Right lobe of liver (tissue), 4 donors: Measurements from ENCODE around the gene DSCAML1.

Experiments used
- POLR2A ChIP-seq: fragments of 450-650 bp; IDR thresholded peaks from one replicate; pipeline ENCODE4 v1.6.1; 2017; ENCODE audit warnings: antibody characterized with exemption, mild to moderate bottlenecking
- TF ChIP-seq, protein P1 (sequence below), 4 donors: fragments of 200-600 bp in 3 of 4; fragments of 450-650 bp in 1 of 4; IDR thresholded peaks; one replicate each; pipeline versions ENCODE4 v1.5.1 to v1.8.0; 2016 to 2022; ENCODE audit warnings: antibody characterized with exemption in 4 of 4, mild to moderate bottlenecking in 2 of 4
- donor health status: DM: no; HTN: no; CAD: no.
- donor health status: DM: no; HTN: no; CAD: no.
- donor health status: DM: no; HTN: yes; CAD: no.

DNA sequence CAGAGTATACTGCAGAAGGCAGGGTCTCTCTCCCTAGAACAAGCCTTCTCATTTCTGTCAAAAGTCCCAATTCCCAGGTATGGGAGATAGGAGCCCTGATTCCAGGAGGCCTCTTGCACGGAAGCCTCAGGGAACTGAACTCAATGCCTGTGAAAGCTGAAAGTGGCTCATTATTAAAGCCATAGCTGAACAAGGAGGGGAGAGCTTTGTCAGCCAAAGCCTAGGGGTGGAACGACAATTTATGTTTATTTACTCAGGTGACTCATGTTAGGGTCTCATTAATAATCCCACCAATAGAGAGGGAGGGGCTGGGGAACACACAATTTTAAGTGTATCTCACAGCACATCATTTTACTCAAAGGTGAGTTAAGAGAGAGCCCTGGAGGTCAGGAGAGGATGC, 44.9 kb downstream of the DSCAML1 start:
- TF ChIP-seq, protein P1, sequence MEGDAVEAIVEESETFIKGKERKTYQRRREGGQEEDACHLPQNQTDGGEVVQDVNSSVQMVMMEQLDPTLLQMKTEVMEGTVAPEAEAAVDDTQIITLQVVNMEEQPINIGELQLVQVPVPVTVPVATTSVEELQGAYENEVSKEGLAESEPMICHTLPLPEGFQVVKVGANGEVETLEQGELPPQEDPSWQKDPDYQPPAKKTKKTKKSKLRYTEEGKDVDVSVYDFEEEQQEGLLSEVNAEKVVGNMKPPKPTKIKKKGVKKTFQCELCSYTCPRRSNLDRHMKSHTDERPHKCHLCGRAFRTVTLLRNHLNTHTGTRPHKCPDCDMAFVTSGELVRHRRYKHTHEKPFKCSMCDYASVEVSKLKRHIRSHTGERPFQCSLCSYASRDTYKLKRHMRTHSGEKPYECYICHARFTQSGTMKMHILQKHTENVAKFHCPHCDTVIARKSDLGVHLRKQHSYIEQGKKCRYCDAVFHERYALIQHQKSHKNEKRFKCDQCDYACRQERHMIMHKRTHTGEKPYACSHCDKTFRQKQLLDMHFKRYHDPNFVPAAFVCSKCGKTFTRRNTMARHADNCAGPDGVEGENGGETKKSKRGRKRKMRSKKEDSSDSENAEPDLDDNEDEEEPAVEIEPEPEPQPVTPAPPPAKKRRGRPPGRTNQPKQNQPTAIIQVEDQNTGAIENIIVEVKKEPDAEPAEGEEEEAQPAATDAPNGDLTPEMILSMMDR (IDR thresholded peaks at IDR 0.05): no peak
- TF ChIP-seq POLR2A: no peak
